ENCODE measurements around the gene ITGB6.

The ITGB6 gene

DNA sequence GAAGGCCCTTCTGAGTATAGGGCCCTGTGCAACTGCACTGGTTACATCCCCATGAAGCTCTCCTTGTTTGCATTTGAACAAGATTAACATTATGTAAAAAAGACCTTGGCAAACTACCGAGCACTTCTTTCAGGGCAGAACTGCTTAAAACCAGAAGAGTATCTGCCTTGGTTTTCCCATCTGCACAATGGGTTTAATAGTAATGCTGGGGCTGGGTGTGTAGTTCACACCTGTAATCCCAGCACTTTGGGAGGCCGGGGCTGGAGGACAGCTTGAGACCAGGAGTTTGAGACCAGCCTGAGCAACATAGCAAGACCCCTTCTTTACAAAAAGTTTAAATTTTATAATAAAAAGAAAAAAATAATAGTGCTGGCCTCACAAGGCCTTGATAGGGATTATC is 146.1 kb downstream of the ITGB6 start:
- Histone ChIP-seq H3K9me3 (ENCODE audit: control insufficient read depth, insufficient read depth, low read length) (no peaks in the 10 kb centered on the region), H3K27me3 (ENCODE audit: control insufficient read depth, low read length) (peaks cover 11% of the 10 kb centered on the region), H3K9me2 (replicated peaks; ENCODE audit: control insufficient read depth, low read length) (no peaks in the 10 kb centered on the region), H3F3A (ENCODE audit: control insufficient read depth, insufficient read depth) (no peaks in the 10 kb centered on the region), H3K4me3 (ENCODE audit: low read length) (no peak overlapping the region), H3K79me2 (ENCODE audit: control insufficient read depth, low read length) (no peaks in the 10 kb centered on the region), H3K36me3 (ENCODE audit: control insufficient read depth, low read length) (no peaks in the 10 kb centered on the region), H3K4me2 (ENCODE audit: low read length) (no peak overlapping the region), H4K20me1 (ENCODE audit: control insufficient read depth, insufficient read depth, low read depth, low read length) (no peaks in the 10 kb centered on the region), H3K27ac (ENCODE audit: low read depth, low read length) (no peak overlapping the region), H3K4me1 (ENCODE audit: control insufficient read depth, low read length) (no peaks in the 10 kb centered on the region)
- TF ChIP-seq, protein P1, sequence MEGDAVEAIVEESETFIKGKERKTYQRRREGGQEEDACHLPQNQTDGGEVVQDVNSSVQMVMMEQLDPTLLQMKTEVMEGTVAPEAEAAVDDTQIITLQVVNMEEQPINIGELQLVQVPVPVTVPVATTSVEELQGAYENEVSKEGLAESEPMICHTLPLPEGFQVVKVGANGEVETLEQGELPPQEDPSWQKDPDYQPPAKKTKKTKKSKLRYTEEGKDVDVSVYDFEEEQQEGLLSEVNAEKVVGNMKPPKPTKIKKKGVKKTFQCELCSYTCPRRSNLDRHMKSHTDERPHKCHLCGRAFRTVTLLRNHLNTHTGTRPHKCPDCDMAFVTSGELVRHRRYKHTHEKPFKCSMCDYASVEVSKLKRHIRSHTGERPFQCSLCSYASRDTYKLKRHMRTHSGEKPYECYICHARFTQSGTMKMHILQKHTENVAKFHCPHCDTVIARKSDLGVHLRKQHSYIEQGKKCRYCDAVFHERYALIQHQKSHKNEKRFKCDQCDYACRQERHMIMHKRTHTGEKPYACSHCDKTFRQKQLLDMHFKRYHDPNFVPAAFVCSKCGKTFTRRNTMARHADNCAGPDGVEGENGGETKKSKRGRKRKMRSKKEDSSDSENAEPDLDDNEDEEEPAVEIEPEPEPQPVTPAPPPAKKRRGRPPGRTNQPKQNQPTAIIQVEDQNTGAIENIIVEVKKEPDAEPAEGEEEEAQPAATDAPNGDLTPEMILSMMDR (IDR thresholded peaks at IDR 0.05; ENCODE audit: low read depth, low read length, poor library complexity, severe bottlenecking): no peak
- TF ChIP-seq EZH2phosphoT487 (IDR thresholded peaks at IDR 0.05; ENCODE audit: borderline replicate concordance, low read length): no peak

DNA sequence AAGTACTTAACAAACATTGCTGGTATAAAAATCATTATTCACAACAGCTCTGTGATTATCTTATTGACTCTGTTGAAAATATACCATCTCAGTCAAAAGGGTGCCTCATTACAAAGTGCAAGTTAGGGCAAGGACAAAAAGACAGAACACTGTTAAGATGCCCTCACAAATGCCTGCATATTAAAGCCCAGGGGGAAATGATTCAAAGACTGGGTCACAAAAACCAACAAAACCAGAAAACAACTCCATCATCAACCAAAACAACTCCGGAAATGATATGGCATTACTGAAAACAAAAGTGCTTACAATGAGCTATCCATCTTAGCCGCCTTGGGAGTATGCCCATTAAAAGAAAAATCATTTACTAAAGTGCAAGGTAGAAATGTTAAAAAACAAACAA is 147.5 kb downstream of the ITGB6 start:
- Histone ChIP-seq H3K4me2 (ENCODE audit: low read length) (no peak overlapping the region), H3K27me3 (ENCODE audit: control insufficient read depth, low read length) (peaks cover 11% of the 10 kb centered on the region), H3K36me3 (ENCODE audit: control insufficient read depth, low read length) (no peaks in the 10 kb centered on the region), H3K4me3 (ENCODE audit: low read length) (no peak overlapping the region), H3F3A (ENCODE audit: control insufficient read depth, insufficient read depth) (no peaks in the 10 kb centered on the region), H3K27ac (ENCODE audit: low read depth, low read length) (no peak overlapping the region), H4K20me1 (ENCODE audit: control insufficient read depth, insufficient read depth, low read depth, low read length) (no peaks in the 10 kb centered on the region), H3K9me2 (replicated peaks; ENCODE audit: control insufficient read depth, low read length) (no peaks in the 10 kb centered on the region), H3K4me1 (ENCODE audit: control insufficient read depth, low read length) (no peaks in the 10 kb centered on the region), H3K79me2 (ENCODE audit: control insufficient read depth, low read length) (no peaks in the 10 kb centered on the region), H3K9me3 (ENCODE audit: control insufficient read depth, insufficient read depth, low read length) (no peaks in the 10 kb centered on the region)
- no peak for TF ChIP-seq EZH2phosphoT487 (IDR thresholded peaks at IDR 0.05; ENCODE audit: borderline replicate concordance, low read length)
- TF ChIP-seq, protein P1 (IDR thresholded peaks at IDR 0.05; ENCODE audit: low read depth, low read length, poor library complexity, severe bottlenecking): no peak

DNA sequence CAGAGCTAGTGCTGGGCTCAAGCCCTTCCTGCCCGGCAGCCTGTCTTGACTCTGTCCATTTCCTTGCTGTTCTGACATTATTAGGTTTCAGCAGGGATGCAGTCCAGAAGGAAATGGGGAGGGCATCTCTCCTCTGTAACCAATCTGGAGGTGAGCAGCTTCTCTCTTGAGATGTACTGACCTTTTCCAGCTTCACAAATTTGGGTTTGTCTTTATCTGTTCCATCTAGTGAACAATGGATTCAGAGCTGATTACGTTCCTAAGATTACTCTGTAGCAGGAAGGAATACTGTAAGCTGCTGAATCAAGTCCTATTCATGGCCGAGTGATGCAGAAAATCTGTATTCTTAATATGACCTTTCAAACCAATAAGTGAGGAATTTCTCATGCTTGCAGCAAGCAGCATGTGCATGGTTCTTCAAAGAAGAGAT is 148.7 kb downstream of the ITGB6 start:
- Histone ChIP-seq H3K9me2 (replicated peaks; ENCODE audit: control insufficient read depth, low read length) (no peaks in the 10 kb centered on the region), H3K9me3 (ENCODE audit: control insufficient read depth, insufficient read depth, low read length) (no peaks in the 10 kb centered on the region), H3K79me2 (ENCODE audit: control insufficient read depth, low read length) (no peaks in the 10 kb centered on the region), H3K27ac (ENCODE audit: low read depth, low read length) (no peak overlapping the region), H3K4me2 (ENCODE audit: low read length) (no peak overlapping the region), H3K27me3 (ENCODE audit: control insufficient read depth, low read length) (peaks cover 11% of the 10 kb centered on the region), H3K36me3 (ENCODE audit: control insufficient read depth, low read length) (no peaks in the 10 kb centered on the region), H3K4me1 (ENCODE audit: control insufficient read depth, low read length) (no peaks in the 10 kb centered on the region), H3F3A (ENCODE audit: control insufficient read depth, insufficient read depth) (no peaks in the 10 kb centered on the region), H3K4me3 (ENCODE audit: low read length) (no peak overlapping the region), H4K20me1 (ENCODE audit: control insufficient read depth, insufficient read depth, low read depth, low read length) (no peaks in the 10 kb centered on the region)
- TF ChIP-seq, protein P1 (IDR thresholded peaks at IDR 0.05; ENCODE audit: low read depth, low read length, poor library complexity, severe bottlenecking): no peak
- TF ChIP-seq EZH2phosphoT487 (IDR thresholded peaks at IDR 0.05; ENCODE audit: borderline replicate concordance, low read length): no peak

DNA sequence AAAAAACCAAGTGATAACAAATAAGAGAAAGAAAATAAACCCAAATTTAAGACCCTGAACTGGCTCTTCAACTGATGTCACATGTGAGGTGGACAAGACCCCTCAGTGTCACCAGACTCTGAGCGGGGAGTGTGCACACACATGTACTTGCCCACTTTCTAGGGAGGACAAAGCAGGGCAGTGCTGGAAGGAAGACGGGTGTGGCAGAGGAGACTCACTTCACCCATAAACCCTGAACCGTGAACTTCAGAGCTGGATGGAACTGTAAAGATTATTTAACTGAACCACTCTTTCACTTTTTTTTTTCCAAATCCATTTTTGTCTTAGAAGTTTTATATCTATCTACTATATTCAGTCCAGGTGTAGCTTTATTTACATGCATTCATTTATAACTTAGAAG is 149.9 kb downstream of the ITGB6 start:
- Histone ChIP-seq H3K9me2 (replicated peaks; ENCODE audit: control insufficient read depth, low read length) (no peaks in the 10 kb centered on the region), H3K79me2 (ENCODE audit: control insufficient read depth, low read length) (no peaks in the 10 kb centered on the region), H3K9me3 (ENCODE audit: control insufficient read depth, insufficient read depth, low read length) (no peaks in the 10 kb centered on the region), H3K27me3 (ENCODE audit: control insufficient read depth, low read length) (peaks cover 11% of the 10 kb centered on the region), H3K27ac (ENCODE audit: low read depth, low read length) (no peak overlapping the region), H3K36me3 (ENCODE audit: control insufficient read depth, low read length) (no peaks in the 10 kb centered on the region), H3K4me1 (ENCODE audit: control insufficient read depth, low read length) (no peaks in the 10 kb centered on the region), H4K20me1 (ENCODE audit: control insufficient read depth, insufficient read depth, low read depth, low read length) (no peaks in the 10 kb centered on the region), H3F3A (ENCODE audit: control insufficient read depth, insufficient read depth) (no peaks in the 10 kb centered on the region), H3K4me2 (ENCODE audit: low read length) (no peak overlapping the region), H3K4me3 (ENCODE audit: low read length) (no peak overlapping the region)
- TF ChIP-seq, protein P1 (IDR thresholded peaks at IDR 0.05; ENCODE audit: low read depth, low read length, poor library complexity, severe bottlenecking): no peak
- TF ChIP-seq EZH2phosphoT487 (IDR thresholded peaks at IDR 0.05; ENCODE audit: borderline replicate concordance, low read length): no peak

All from DOHH2 (cell line).